Measurements from ENCODE around the gene FBXW4.

FBXW4 gene

DNA sequence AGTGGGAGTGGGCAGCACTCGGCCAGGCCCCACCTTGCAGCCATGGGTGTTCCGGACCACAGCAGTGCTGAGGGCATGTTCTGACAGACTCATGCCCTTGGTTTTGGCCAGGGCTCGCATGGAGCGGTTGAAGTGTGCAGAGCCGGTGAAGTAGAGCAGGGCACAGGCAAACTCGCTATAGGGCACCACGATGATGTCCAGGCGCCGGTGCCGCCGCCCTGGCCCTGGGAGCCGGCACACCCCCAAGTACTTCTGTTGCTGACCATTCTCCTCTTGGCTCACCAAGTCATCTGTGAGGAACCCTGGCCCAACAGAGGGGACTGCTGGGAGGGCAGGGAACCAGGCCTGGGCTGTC lies 115.5 kb downstream of the FBXW4 start:
- DNase-seq, result no peak

- DNase-seq, result no peak
Measured at GRCh38 chr10:101578803-101579515, 116.0 kb downstream of the FBXW4 start.

- DNase-seq, result no peak
Measured at GRCh38 chr10:101578192-101578591, 116.8 kb downstream of the FBXW4 start.

DNA sequence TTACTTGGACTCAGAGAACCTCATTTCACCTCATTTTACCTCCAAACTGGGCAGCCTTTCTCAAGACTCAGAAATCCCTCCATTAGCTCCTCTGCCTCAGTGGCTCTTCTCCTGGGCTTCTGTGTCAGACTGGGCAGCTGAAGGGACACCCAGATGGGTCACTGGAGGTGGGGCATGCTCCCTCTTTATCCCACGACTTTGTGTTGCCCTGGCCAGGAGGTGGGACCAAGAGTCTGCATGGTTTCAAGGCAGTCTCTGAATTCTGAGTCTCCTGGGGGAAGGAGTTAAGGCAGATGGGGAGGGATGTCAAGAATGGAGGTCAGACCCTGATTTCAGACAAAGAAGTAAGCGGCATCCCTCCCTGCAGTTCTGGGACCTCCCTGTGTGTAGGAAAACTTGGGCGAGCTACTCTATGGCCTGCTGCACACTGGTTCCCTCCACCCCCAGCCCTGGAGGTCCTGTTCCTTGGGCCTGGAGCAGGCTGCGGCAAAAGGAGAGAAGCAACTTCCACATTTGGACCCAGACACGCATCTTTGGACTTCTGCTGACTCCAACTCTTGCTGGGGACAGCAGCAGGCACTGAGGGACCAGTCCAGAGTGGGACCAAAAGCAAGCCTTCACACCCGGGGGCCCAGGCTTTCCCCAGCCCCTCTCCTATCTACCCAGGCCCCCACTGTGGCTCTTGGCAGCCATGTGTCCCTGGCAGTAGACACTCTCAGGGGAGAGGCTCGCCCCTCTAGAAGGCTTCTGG lies 117.7 kb downstream of the FBXW4 start:
- DNase-seq, result no peak

DNA sequence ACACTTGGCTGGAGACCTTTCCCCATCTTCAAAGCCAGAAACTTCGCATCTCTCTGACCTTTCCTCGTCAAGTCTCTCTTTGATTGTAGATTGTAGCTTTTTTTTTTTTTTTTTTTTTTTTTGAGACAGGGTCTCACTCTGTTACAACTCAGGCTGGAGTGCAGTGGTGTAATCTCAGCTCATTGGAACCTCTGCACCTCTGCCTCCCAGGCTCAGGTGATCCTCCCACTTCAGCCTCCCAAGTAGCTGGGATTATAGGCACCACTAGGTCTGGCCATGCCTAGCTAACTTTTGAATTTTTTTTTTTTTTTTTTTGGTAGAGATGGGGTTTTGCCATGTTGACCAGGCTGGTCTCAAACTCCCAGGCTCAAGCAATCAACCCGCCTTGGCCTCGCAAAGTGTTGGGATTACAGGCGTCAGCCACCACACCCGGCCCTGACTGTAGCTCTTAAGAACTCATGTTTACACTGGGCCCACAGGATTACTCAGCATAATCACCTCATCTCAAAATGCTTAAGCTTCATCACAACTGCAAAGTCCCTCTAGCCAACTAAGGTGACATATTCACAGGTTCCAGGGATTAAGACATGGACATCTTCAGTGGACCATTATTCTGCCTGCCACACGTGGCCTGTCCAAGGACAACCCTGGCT lies 118.6 kb downstream of the FBXW4 start:
- DNase-seq, result no peak

DNA sequence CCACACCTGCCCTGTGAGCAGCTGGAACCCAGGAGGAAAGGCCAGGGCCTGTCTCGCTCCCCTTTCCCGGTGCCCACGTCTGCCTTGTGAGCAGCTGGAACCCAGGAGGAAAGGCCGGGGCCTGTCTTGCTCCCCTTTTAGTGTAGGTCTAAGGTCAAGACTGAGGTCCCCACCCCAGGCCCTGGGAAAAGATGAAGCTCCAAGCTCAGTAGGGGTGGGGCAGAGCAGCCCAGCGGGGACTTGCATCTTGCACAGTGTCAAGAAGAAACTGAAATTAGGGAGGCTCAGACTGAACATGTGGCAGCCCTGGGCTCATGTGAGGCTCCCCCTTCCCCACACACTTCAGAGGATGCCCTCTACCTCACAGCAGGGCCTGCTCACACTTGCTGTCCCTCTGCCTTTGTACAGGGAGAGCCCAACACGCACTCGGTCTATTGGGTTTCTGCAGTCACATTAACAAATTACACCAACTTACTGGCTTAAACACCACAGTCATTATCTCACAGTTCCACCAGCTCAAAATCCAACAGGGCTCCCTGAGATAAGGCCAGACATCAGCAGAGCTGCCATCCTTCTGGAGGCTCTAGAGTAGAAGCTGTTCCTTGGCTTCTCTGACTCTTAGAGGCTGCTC lies 119.3 kb downstream of the FBXW4 start:
- DNase-seq, result no peak

DNA sequence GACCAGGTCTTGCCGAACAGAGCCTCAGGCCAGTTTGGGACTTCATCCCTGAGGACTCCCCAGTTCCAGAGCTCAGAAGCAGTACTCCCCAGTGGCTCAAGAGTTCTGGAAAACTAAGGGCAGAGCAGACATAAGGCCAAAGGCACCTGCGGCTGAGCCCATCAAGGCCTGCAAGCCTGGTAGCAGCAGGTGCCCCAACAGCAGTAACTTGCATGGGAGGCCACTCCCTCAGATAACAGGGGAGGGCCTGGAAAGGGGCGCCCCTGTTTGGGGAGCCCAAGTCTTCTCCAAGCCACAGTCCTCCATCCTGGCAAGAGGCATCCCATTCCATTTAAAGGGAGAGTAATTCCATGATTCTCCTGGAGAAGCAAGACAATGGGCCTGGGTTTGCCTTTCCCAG lies 119.9 kb downstream of the FBXW4 start:
- no peak for DNase-seq

GRCh38 chr10:101573885-101574753 lies 120.9 kb downstream of the FBXW4 start:
- DNase-seq, result no peak

DNA sequence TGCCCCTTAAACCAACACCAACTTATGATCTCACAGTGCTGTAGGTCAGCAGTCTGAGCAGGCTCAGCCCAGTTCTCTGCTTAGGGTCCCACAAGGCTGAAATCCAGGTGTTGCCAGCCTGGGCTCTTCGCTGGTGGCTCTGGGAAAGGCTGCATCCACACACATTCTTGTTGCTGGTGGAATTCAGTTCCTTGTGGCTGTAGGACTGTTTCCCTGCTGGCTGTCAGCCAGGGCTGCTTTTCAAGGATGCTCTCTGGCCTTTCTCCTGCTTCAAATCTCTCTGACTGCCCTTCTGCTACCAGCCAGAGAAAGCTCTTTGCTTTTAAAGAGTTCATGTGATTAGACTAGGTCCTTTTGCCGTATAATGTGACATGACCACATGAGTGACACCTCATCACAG lies 122.2 kb downstream of the FBXW4 start:
- no peak for DNase-seq

DNA sequence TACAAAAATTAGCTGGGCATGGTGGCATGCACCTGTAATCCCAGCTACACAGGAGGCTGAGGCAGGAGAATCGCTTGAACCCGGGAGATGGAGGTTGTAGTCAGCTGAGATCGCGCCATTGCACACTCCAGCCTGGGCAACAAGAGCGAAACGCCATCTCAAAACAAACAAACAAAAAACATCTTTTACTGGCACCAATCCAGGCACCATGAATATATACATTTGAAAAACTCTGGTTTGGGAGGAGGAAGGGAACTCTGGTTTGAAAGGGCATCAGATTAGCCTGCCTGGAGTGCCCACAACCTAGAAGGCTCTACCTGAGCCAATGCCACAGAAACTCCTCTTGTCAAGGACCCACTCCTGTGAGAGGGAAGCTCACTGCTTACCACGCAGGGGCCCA lies 122.8 kb downstream of the FBXW4 start:
- DNase-seq, result no peak

- DNase-seq, result no peak
Measured at GRCh38 chr10:101571271-101571925, 123.6 kb downstream of the FBXW4 start.

GRCh38 chr10:101570428-101571270 lies 124.3 kb downstream of the FBXW4 start:
- no peak for DNase-seq

- DNase-seq, result peak; percentile 77
Measured at GRCh38 chr10:101569622-101570427, 125.1 kb downstream of the FBXW4 start.

DNA sequence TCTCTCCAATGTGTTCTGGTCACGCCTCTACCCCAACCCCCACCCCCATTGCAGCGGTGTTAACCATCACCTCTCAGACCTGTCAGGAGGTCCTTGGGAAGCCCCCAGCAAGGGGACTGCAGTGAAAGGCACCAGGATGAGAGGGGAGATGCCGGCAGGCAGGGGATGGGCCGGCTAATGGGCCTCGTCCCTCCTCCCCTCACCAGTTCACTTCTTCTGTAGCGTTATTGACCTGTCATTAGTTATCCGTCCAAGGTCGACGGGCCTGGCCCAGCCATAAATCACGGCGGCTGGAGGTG lies 125.7 kb downstream of the FBXW4 start:
- no peak for DNase-seq

DNA sequence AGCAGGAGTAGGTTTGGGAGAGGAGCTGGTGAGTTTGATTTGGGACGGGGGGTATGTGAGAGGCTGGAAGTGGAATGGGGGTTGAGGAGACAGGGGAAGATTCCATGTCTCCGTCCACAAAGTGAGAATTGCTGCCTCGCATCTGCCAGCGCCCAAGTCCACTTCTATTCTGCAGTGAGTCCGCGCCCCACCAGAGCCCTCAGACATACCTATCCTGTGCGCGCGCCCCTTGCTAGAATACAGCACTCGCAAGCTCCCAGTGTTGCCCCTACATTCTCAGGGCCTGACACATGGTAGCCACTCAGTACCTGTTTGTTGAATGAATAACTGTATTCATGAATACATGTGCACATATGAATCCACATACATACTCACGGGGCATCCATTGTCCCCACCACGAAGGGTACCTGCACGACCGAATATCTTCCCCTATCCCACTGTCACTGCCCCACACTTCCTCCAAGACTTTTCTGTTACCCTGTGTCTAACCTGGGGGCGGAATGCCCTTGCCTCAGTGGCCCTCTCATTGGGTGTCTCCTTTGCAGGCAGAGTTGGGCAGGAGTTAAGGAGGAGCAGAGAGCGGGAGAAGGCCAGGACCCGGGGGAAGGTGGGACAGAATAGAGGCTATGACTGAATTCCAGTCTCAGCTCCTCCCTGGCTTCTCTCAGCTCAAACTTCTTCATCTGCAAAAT lies 126.8 kb downstream of the FBXW4 start:
- no peak for DNase-seq

DNA sequence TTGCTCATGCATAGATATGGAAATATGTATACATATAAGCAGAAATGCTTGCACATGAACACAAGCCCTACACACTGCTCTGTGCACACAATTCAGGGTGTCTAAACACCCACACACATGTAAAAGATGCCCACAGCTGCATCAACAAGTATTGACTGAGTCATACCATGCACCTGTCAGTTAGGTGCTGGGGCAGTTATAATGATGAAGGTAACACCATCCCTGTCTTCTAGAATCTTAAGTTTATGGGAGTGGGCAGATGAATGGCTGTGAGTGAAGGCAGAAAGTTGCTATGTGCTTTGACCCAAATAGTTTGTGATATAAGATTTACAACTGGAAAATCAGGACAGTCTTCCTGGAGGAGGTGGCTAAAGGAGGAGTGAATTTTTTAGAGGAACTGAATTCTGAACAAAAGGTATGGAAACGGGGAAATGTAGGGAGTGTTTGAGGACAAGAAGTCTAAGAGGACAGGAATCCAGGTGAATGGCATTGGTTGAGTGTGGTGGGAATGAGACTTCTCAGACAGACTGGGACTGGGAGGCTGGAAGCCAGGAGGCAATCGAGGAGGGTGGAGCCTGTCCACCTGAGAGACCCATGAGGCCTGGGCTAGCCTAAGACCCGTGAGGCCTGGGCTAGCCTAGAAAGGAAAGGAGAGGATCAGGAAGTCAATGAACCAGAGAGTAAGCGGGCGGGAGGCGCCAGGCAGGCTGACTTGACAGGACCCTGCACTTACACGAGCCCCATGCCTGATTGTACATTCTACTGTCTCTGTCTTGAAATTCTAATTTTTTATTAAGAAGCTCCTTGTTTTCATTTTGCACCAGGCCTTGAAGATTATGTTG lies 127.6 kb downstream of the FBXW4 start:
- no peak for DNase-seq

DNA sequence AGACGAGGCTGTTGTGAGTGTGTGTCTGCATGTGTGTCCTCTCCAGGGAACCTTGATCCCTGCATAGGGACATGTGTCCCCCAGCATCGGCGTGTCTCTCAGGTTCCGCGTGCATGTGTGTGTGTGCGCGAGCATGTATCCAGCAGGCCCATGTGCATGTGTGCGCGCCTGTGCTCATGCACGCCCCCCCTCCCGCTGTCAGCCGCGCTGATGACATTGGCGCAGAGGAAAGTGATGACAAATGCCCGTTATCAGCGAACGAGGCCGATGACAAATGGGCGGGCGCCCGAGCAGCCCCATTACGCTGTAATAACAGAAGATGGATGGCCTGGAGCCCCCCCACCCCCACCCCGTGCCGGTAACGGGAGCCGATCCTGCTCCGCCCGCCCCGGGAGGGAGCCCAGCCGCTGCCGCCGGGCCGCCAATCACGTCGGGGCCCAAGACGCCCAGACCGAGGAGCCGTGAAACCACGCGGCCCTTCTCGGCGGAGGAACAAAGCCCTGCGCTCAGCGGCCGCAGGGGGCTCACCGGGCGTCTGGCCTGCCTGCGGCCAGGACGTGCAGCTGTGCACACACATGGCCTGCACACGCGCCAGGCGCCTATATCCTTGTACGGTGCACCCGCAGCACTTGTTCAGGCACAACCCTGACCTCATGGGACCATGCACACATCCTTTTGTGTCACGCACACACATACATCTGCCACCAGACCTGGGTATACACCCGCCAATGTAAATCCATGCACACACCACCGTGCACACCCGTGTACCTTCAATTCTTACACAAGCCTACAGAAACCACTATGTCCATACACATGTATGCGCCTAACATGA lies 128.4 kb downstream of the FBXW4 start:
- no peak for DNase-seq

- no peak for DNase-seq
Measured at GRCh38 chr10:101565936-101566332, 129.0 kb downstream of the FBXW4 start.

Data from CD4-positive, alpha-beta T cell treated with Interleukin-17A for 1 hour (primary cell).